HUES6 (cell line): ENCODE results near the gene F7.

Experiments used
- H3K27ac ChIP-seq: 2 replicates; pipeline ENCODE4 v1.7.0; 2013; ENCODE audit warnings: low read depth, mild to moderate bottlenecking, low read length, inconsistent platforms
- H3K27me3 ChIP-seq: 2 replicates; pipeline ENCODE4 v1.6.1; 2013; ENCODE audit warnings: low read length; ENCODE audit not compliant: control insufficient read depth, insufficient read depth
- H3K36me3 ChIP-seq: 2 replicates; pipeline ENCODE4 v1.6.1; 2013; ENCODE audit warnings: low read length; ENCODE audit not compliant: control insufficient read depth, insufficient read depth
- H3K4me1 ChIP-seq: 2 replicates; pipeline ENCODE4 v1.6.1; 2013; ENCODE audit warnings: low read length; ENCODE audit not compliant: control insufficient read depth, insufficient read depth
- H3K4me3 ChIP-seq: 2 replicates; pipeline ENCODE4 v1.5.1; 2013; ENCODE audit warnings: low read depth, low read length
- H3K9ac ChIP-seq: one replicate; pipeline ENCODE4 v1.6.1; 2013; ENCODE audit warnings: mild to moderate bottlenecking, low read length
- H3K9me3 ChIP-seq: 2 replicates; pipeline ENCODE4 v1.6.1; 2013; ENCODE audit warnings: low read depth, low read length; ENCODE audit not compliant: control insufficient read depth, insufficient read depth

The F7 gene

DNA sequence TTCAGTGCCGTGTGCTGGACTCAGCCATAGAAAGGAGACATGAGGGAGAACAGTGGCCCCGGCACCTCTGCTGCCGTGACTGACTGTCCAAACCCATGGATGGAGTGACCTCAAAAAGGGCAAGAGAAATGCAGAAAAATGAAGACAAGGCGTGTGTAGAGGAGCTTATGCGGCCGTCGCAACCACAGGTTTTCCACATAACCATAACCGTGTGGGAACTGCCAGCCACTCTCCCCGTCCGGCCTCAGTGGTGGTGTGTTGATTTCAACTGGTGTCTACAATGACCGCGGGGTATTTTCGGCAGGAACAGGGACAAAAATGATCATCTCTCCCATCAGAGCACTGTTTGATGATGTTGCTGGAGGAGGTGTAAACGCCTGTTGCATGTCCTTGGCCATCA, 42.9 kb upstream of the F7 start:
- H3K36me3 ChIP-seq: no peaks in the 10 kb centered on the region
- H3K9me3 ChIP-seq: peaks cover 6% of the 10 kb centered on the region
- H3K4me3 ChIP-seq: no peak overlapping the region
- H3K27ac ChIP-seq: no peak overlapping the region
- peaks cover 7% of the 10 kb centered on the region; the same call in 1 of the 2 replicates for H3K27me3 ChIP-seq
- H3K9ac ChIP-seq: no peak overlapping the region
- H3K4me1 ChIP-seq: no peaks in the 10 kb centered on the region; the same call in 1 of the 2 replicates

- Histone ChIP-seq H3K4me3 (no peak overlapping the region), H3K9ac (no peak overlapping the region), H3K27me3 (peaks cover 7% of the 10 kb centered on the region; the same call in 1 of the 2 replicates), H3K4me1 (no peaks in the 10 kb centered on the region; the same call in 1 of the 2 replicates), H3K27ac (no peak overlapping the region), H3K36me3 (no peaks in the 10 kb centered on the region), H3K9me3 (peaks cover 2% of the 10 kb centered on the region)
Observed at GRCh38 chr13:113063091-113063491, 42.5 kb upstream of the F7 start.

- no peaks in the 10 kb centered on the region for H3K36me3 ChIP-seq
- no peaks in the 10 kb centered on the region for H3K9me3 ChIP-seq
- peaks cover 7% of the 10 kb centered on the region; the same call in 1 of the 2 replicates for H3K27me3 ChIP-seq
- no peak overlapping the region for H3K9ac ChIP-seq
- H3K4me3 ChIP-seq: no peak overlapping the region
- no peak overlapping the region for H3K27ac ChIP-seq
- no peaks in the 10 kb centered on the region; the same call in 1 of the 2 replicates for H3K4me1 ChIP-seq
Observed at GRCh38 chr13:113064000-113064533, 41.5 kb upstream of the F7 start.

DNA sequence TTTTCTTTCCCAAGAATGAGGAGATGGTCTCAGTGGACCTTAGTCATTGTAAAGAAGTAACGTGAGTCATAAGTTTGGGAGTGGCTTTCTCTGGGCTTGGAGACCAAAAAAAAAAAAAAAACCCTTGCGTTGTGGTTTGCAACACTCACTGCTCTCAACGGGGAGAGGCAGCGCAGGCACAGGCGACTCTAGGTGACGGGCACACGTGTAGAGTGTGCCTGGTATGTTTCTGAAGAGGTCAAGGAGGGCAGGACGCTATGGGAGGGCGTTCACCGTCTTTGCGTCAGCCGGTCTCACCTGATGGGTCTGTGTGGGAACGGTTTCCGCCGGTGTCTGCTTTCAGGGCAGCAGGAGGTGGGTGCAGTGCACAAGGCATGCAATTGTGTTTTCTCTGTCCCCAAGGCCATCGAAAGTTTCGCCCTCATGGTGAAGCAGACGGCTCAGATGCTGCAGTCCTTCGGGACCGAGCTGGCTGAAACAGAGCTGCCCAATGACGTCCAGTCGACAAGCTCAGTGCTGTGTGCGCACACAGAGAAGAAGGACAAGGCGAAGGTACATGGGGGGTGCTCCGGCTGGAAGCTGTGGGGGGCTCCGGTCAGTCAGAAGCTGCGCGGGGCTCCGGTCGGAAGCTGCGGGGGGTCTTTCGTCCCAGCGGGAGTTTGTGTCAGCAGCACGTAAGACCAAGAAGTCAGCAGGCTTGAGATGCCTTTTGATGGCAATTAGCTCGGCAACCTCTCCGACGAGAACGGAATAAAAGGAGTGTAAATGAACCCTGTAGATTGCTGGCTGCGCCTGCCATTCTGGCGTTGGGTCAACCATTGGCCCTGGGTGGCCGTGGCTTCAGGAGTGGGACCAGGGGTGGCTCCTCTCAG, 40.8 kb upstream of the F7 start:
- Histone ChIP-seq H3K27ac (no peak overlapping the region), H3K9ac (no peak overlapping the region), H3K4me3 (no peak overlapping the region), H3K36me3 (no peaks in the 10 kb centered on the region), H3K4me1 (no peaks in the 10 kb centered on the region; the same call in 1 of the 2 replicates), H3K27me3 (peaks cover 7% of the 10 kb centered on the region; the same call in 1 of the 2 replicates), H3K9me3 (no peaks in the 10 kb centered on the region)

- H3K4me1 ChIP-seq: no peaks in the 10 kb centered on the region; the same call in 1 of the 2 replicates
- H3K4me3 ChIP-seq: no peak overlapping the region
- H3K9ac ChIP-seq: no peak overlapping the region
- H3K36me3 ChIP-seq: 0 out of 2 replicates have a peak, but pooled peaks cover 5% of the 10 kb centered on the region
- no peak overlapping the region for H3K27ac ChIP-seq
- no peaks in the 10 kb centered on the region for H3K9me3 ChIP-seq
- peaks cover 7% of the 10 kb centered on the region; the same call in 1 of the 2 replicates for H3K27me3 ChIP-seq
Observed at GRCh38 chr13:113065406-113066141, 40.0 kb upstream of the F7 start.

GRCh38 chr13:113066142-113066455, 39.5 kb upstream of the F7 start:
- no peak overlapping the region for H3K4me3 ChIP-seq
- H3K4me1 ChIP-seq: no peaks in the 10 kb centered on the region; the same call in 1 of the 2 replicates
- no peak overlapping the region for H3K27ac ChIP-seq
- H3K36me3 ChIP-seq: 0 out of 2 replicates have a peak, but pooled peaks cover 5% of the 10 kb centered on the region
- no peaks in the 10 kb centered on the region for H3K9me3 ChIP-seq
- peaks cover 7% of the 10 kb centered on the region; the same call in 1 of the 2 replicates for H3K27me3 ChIP-seq
- H3K9ac ChIP-seq: no peak overlapping the region

DNA sequence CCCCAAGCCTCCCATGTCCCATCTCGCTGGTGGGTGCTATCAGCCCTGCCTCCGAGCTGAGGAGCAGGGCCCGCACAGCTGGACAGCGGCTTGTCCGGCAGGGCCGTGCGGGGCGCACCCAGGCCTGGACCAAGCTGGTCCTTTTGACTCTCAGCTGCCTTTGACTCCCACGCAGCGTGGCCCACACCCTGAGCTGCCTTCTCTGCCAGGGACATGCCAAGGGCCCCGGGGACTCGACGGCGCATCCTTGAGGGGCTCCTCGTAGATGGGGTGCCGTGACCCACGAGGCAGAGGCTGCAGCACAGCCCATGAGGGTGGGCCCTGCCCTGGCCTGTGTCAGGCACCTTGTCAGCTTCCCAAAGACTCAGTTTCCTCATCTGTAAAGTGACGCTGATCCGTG, 38.8 kb upstream of the F7 start:
- Histone ChIP-seq H3K27me3 (peaks cover 7% of the 10 kb centered on the region; the same call in 1 of the 2 replicates), H3K4me3 (no peak overlapping the region), H3K27ac (no peak overlapping the region), H3K9ac (no peak overlapping the region), H3K9me3 (no peaks in the 10 kb centered on the region), H3K36me3 (0 out of 2 replicates have a peak, but pooled peaks cover 5% of the 10 kb centered on the region), H3K4me1 (no peaks in the 10 kb centered on the region; the same call in 1 of the 2 replicates)

GRCh38 chr13:113069861-113070805, 35.5 kb upstream of the F7 start:
- H3K9me3 ChIP-seq: no peaks in the 10 kb centered on the region
- H3K4me3 ChIP-seq: no peak overlapping the region
- peaks cover 8% of the 10 kb centered on the region; the same call in 1 of the 2 replicates for H3K36me3 ChIP-seq
- no peak overlapping the region for H3K9ac ChIP-seq
- no peaks in the 10 kb centered on the region for H3K4me1 ChIP-seq
- H3K27ac ChIP-seq: no peak overlapping the region
- H3K27me3 ChIP-seq: no peaks in the 10 kb centered on the region; the same call in 1 of the 2 replicates

- Histone ChIP-seq H3K9me3 (no peaks in the 10 kb centered on the region), H3K36me3 (peaks cover 11% of the 10 kb centered on the region; the same call in 1 of the 2 replicates), H3K9ac (no peak overlapping the region), H3K27ac (no peak overlapping the region), H3K4me3 (no peak overlapping the region), H3K27me3 (no peaks in the 10 kb centered on the region), H3K4me1 (no peaks in the 10 kb centered on the region)
Observed at GRCh38 chr13:113070855-113071254, 34.7 kb upstream of the F7 start.

DNA sequence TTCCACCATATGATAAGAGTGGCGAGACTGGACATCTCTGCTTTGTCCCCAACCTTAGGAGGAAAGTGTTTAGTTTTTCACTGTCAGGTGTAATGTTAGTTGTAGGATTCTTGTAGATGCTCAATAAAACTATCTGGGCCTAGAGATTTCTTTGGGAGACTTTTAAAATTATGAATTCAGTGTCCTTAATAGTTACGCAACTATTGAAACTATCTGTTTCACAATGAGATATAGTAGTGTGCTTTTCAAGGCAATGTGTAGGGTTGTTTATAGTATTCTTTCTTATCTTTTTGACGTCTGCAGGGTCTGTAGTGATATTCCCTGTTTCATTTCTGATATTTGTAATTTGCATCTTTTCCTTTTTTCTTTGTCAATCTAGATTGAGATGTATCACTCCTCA, 33.2 kb upstream of the F7 start:
- H3K36me3 ChIP-seq: peaks cover 12% of the 10 kb centered on the region; the same call in 1 of the 2 replicates
- no peaks in the 10 kb centered on the region for H3K4me1 ChIP-seq
- no peak overlapping the region for H3K9ac ChIP-seq
- no peak overlapping the region for H3K4me3 ChIP-seq
- H3K27ac ChIP-seq: no peak overlapping the region
- no peaks in the 10 kb centered on the region for H3K27me3 ChIP-seq
- H3K9me3 ChIP-seq: no peaks in the 10 kb centered on the region
